ENCODE results near the gene ATF7.

DNA sequence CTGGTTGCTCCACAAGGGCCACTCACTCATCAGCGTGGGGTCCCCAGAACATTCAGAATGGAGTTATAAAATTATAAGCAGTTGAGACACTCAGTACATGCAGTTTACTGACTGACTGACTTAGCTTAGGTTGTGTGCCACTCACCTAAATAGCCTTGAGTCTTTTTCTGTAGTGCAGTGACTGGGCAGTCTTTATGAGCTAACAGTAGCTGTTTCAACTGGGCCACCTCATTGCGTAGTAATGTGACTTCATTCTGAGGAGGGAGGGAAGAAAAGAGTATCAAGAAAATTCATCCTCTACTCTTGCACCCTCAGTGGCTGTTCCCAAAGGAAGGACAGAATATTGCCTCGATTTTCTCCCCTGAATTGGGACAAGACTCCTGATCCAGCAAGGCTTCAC lies 103.1 kb downstream of the ATF7 start:
- TF ChIP-seq, protein P1, sequence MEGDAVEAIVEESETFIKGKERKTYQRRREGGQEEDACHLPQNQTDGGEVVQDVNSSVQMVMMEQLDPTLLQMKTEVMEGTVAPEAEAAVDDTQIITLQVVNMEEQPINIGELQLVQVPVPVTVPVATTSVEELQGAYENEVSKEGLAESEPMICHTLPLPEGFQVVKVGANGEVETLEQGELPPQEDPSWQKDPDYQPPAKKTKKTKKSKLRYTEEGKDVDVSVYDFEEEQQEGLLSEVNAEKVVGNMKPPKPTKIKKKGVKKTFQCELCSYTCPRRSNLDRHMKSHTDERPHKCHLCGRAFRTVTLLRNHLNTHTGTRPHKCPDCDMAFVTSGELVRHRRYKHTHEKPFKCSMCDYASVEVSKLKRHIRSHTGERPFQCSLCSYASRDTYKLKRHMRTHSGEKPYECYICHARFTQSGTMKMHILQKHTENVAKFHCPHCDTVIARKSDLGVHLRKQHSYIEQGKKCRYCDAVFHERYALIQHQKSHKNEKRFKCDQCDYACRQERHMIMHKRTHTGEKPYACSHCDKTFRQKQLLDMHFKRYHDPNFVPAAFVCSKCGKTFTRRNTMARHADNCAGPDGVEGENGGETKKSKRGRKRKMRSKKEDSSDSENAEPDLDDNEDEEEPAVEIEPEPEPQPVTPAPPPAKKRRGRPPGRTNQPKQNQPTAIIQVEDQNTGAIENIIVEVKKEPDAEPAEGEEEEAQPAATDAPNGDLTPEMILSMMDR (IDR thresholded peaks at IDR 0.05; ENCODE audit: low read depth, low read length) = no peak
- TF ChIP-seq EZH2phosphoT487 (IDR thresholded peaks at IDR 0.05; ENCODE audit: low read depth) = no peak

All from OCI-LY3 (cell line).